CD14-positive monocyte (primary cell): Measurements from ENCODE around the gene LINS1. TPM values are rescaled to one million over a fixed set of nuclear protein-coding genes. Genes with fewer than 3 reads are reported as not detected.

Source experiments
- DNase-seq, 3 donors: peaks; one replicate each; pipeline ENCODE4 v3.0.0-alpha.2; 2011 to 2022
- H2AFZ ChIP-seq: 2 replicates; pipeline ENCODE4 v1.6.0; 2012; ENCODE audit warnings: mild to moderate bottlenecking, low read depth, low read length, inconsistent platforms; ENCODE audit not compliant: insufficient read depth, poor library complexity, severe bottlenecking
- H3K27ac ChIP-seq, 2 donors: 1 replicate in 1 of 2; 2 replicates in 1 of 2; pipeline ENCODE4 v1.5.1; 2012 to 2013; ENCODE audit warnings: low read length in 2 of 2, control low read depth in 1 of 2, inconsistent platforms in 1 of 2, low read depth in 1 of 2, mild to moderate bottlenecking in 1 of 2
- H3K27me3 ChIP-seq, 2 donors: one replicate each; pipeline versions ENCODE4 v1.6.0 to v1.6.1; 2011 to 2013; ENCODE audit warnings: low read length in 2 of 2; ENCODE audit not compliant: control insufficient read depth in 2 of 2, insufficient read depth in 2 of 2
- H3K36me3 ChIP-seq, 2 donors: replicated peaks in 1 of 2; 1 replicate in 1 of 2; 2 replicates in 1 of 2; pipeline versions ENCODE4 v1.5.1 to v1.6.1; 2012 to 2013; ENCODE audit warnings: low read length in 2 of 2, control low read depth in 1 of 2, inconsistent platforms in 1 of 2, mild to moderate bottlenecking in 1 of 2; ENCODE audit not compliant: insufficient read depth in 2 of 2, control insufficient read depth in 1 of 2
- H3K4me1 ChIP-seq, 2 donors: 1 replicate in 1 of 2; 2 replicates in 1 of 2; pipeline versions ENCODE4 v1.5.1 to v1.6.1; 2012 to 2013; ENCODE audit warnings: low read length in 2 of 2, control low read depth in 1 of 2, inconsistent platforms in 1 of 2, mild to moderate bottlenecking in 1 of 2, moderate library complexity in 1 of 2; ENCODE audit not compliant: insufficient read depth in 2 of 2, control insufficient read depth in 1 of 2
- H3K4me2 ChIP-seq: replicated peaks from 2 replicates; pipeline ENCODE3; 2012; ENCODE audit warnings: low read length, moderate library complexity, mild to moderate bottlenecking; ENCODE audit not compliant: poor library complexity, severe bottlenecking; ENCODE audit errors: extremely low read depth
- H3K4me3 ChIP-seq, 3 experiments: fragments of 200-600 bp in 1 of 3; sonication (generic) in 1 of 3; replicated peaks in 1 of 3; 1 replicate in 2 of 3; 2 replicates in 1 of 3; pipeline ENCODE4 v1.5.1; 2011 to 2013; ENCODE audit warnings: low read length in 3 of 3, mild to moderate bottlenecking in 3 of 3, control low read depth in 2 of 3, low read depth in 2 of 3, inconsistent platforms in 1 of 3, moderate library complexity in 1 of 3
- H3K79me2 ChIP-seq: 2 replicates; pipeline ENCODE4 v1.6.0; 2012; ENCODE audit warnings: mild to moderate bottlenecking, control low read depth, inconsistent platforms, low read length, moderate library complexity; ENCODE audit not compliant: insufficient read depth
- H3K9ac ChIP-seq: 2 replicates; pipeline ENCODE4 v1.6.0; 2017; ENCODE audit warnings: low read length, mild to moderate bottlenecking; ENCODE audit not compliant: insufficient read depth, poor library complexity, severe bottlenecking
- H3K9me3 ChIP-seq, 2 donors: replicated peaks in 1 of 2; 1 replicate in 1 of 2; 2 replicates in 1 of 2; pipeline versions ENCODE4 v1.5.1 to v1.6.1; 2012 to 2013; ENCODE audit warnings: low read length in 2 of 2, control low read depth in 1 of 2; ENCODE audit not compliant: control insufficient read depth in 1 of 2, insufficient read depth in 1 of 2
- H4K20me1 ChIP-seq: 2 replicates; pipeline ENCODE4 v1.6.0; 2012; ENCODE audit warnings: mild to moderate bottlenecking, low read length, control low read depth, moderate library complexity; ENCODE audit not compliant: insufficient read depth
- H3K27ac Mint-ChIP-seq, 7 donors: one replicate each; pipeline ENCODE4 v1.8.0; 2020; ENCODE audit warnings: mild to moderate bottlenecking in 7 of 7, mixed read lengths in 7 of 7, moderate library complexity in 6 of 7, inconsistent platforms in 2 of 7
- H3K27me3 Mint-ChIP-seq, 3 donors: one replicate each; pipeline ENCODE4 v1.8.0; 2021 to 2022; ENCODE audit warnings: low read depth in 3 of 3, mild to moderate bottlenecking in 3 of 3, mixed read lengths in 3 of 3, moderate library complexity in 3 of 3, inconsistent platforms in 1 of 3
- H3K36me3 Mint-ChIP-seq, 2 donors: one replicate each; pipeline ENCODE4 v1.8.0; 2020; ENCODE audit warnings: mixed read lengths in 2 of 2, inconsistent platforms in 1 of 2, mild to moderate bottlenecking in 1 of 2
- H3K4me1 Mint-ChIP-seq: one replicate; pipeline ENCODE4 v1.8.0; 2020; ENCODE audit warnings: mild to moderate bottlenecking, mixed read lengths
- H3K4me3 Mint-ChIP-seq, 2 donors: one replicate each; pipeline ENCODE4 v1.8.0; 2020; ENCODE audit warnings: mild to moderate bottlenecking in 2 of 2, mixed read lengths in 2 of 2, moderate library complexity in 1 of 2
- H3K9me3 Mint-ChIP-seq, 7 donors: one replicate each; pipeline ENCODE4 v1.8.0; 2020 to 2022; ENCODE audit warnings: mixed read lengths in 7 of 7, mild to moderate bottlenecking in 6 of 7, moderate library complexity in 6 of 7, inconsistent platforms in 2 of 7
- WGBS: methylation state at CpG from one replicate; pipeline ENCODE4 v1.1.5; 2013; ENCODE audit warnings: missing lambda C conversion rate; ENCODE audit not compliant: insufficient coverage; 5-methylcytosine and 5-hydroxymethylcytosine counted together
- intact Hi-C, 2 donors: fragments of 100-400 bp; cut with micrococcal nuclease; formaldehyde crosslinking; loops; one replicate each; pipeline versions ENCODE4 v1.15.0 to v1.15.1; 2023
- polyA plus RNA-seq, 3 donors: library from polyadenylated mRNA; depleted of rRNA in 1 of 3; unstranded in 2 of 3; stranded (reverse) in 1 of 3; fragments of 300-500 nt in 2 of 3; fragments of >200 nt in 1 of 3; fragmentation: Illumina TruSeq in 2 of 3; gene quantifications; 1 replicate in 2 of 3; 2 replicates in 1 of 3; pipeline ENCODE4 v1.2.3, GENCODE V29; 2012 to 2021
- TF ChIP-seq, protein P1 (sequence below): fragments of 200-600 bp; IDR thresholded peaks from one replicate; pipeline ENCODE4 v1.8.0; 2022; ENCODE audit warnings: antibody characterized with exemption, mild to moderate bottlenecking

Gene LINS1
- polyA plus RNA-seq, 3 donors, result 4.2 to 8.8 (median 7.6) TPM

DNA sequence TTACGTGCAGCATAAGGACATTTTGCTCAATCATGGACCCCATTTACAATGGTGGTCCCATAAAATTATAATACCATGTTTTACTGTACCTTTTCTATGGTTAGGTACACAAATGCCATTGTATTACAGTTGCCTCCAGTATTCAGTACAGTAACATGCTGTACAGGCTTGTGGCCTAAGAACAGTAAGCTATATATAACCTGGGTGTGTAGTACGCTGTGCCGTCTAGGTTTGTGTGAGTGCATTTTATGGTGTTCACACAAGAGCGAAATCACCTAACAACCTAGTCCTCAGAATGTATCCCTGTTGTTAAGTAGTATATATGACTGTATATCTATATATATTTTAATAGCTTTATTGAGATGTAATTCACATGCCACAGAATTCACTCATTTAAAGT is 12.9 kb upstream of the LINS1 start:
- WGBS, result no CpG with 5 or more reads among the region's 4 CpGs
- Histone ChIP-seq H3K79me2 (peaks cover 3% of the 10 kb centered on the region), H3K9ac (no peak overlapping the region), H3K27ac (no peak overlapping the region), H2AFZ (no peak overlapping the region), H3K4me2 (no peak overlapping the region), H3K27me3 (no peaks in the 10 kb centered on the region), H3K36me3 (peaks cover 60 to 94% of the 10 kb centered on the region in 2 donors), H3K9me3 (no peaks in the 10 kb centered on the region), H4K20me1 (peaks cover 32% of the 10 kb centered on the region), H3K4me1 (peaks cover 11 to 24% of the 10 kb centered on the region in 2 donors), H3K4me3 (no peak overlapping the region)
- TF ChIP-seq, protein P1, sequence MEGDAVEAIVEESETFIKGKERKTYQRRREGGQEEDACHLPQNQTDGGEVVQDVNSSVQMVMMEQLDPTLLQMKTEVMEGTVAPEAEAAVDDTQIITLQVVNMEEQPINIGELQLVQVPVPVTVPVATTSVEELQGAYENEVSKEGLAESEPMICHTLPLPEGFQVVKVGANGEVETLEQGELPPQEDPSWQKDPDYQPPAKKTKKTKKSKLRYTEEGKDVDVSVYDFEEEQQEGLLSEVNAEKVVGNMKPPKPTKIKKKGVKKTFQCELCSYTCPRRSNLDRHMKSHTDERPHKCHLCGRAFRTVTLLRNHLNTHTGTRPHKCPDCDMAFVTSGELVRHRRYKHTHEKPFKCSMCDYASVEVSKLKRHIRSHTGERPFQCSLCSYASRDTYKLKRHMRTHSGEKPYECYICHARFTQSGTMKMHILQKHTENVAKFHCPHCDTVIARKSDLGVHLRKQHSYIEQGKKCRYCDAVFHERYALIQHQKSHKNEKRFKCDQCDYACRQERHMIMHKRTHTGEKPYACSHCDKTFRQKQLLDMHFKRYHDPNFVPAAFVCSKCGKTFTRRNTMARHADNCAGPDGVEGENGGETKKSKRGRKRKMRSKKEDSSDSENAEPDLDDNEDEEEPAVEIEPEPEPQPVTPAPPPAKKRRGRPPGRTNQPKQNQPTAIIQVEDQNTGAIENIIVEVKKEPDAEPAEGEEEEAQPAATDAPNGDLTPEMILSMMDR, result no peak
- Mint-ChIP-seq H3K9me3 (no peaks in the 10 kb centered on the region), H3K36me3 (peaks cover 77 to 85% of the 10 kb centered on the region in 2 donors), H3K27ac (no peak overlapping the region), H3K27me3 (no peaks in the 10 kb centered on the region), H3K4me1 (peaks cover 22% of the 10 kb centered on the region), H3K4me3 (no peak overlapping the region)
- no peak for DNase-seq
- intact Hi-C loops, result no loop called here

DNA sequence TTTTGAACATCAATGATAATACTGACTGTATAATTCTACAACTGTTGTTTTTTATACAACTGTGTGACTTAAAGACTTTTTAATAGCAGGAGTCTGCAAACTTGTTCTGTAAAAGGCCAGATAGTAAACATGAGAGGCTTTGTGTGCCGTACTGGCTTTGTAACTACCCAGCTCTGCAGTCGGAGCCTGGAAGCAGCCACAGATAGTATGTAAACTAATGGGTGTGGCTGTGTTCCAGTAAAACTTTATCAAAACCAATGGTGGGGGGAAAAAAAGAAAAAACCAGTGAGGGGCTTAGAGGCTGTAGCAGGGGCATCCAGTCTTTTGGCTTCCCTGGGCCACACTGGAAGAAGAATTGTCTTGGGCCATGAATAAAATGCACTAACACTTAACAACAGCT is 12.4 kb upstream of the LINS1 start:
- Mint-ChIP-seq H3K36me3 (peaks cover 79 to 88% of the 10 kb centered on the region in 2 donors), H3K9me3 (no peaks in the 10 kb centered on the region), H3K4me3 (no peak overlapping the region), H3K27ac (no peak overlapping the region), H3K27me3 (no peaks in the 10 kb centered on the region), H3K4me1 (peaks cover 22% of the 10 kb centered on the region)
- H3K9ac ChIP-seq, result no peak overlapping the region
- H2AFZ ChIP-seq, result no peak overlapping the region
- intact Hi-C loops, result no loop called here
- peaks cover 32% of the 10 kb centered on the region for H4K20me1 ChIP-seq
- peaks cover 6% of the 10 kb centered on the region for H3K79me2 ChIP-seq
- peaks cover 61 to 94% of the 10 kb centered on the region in 2 donors for H3K36me3 ChIP-seq
- no peaks in the 10 kb centered on the region for H3K27me3 ChIP-seq
- no peak overlapping the region for H3K4me3 ChIP-seq
- peaks cover 11 to 24% of the 10 kb centered on the region in 2 donors for H3K4me1 ChIP-seq
- no peak overlapping the region for H3K4me2 ChIP-seq
- WGBS, result no CpG with 5 or more reads among the region's 2 CpGs
- H3K9me3 ChIP-seq, result no peaks in the 10 kb centered on the region
- no peak overlapping the region for H3K27ac ChIP-seq
- TF ChIP-seq, protein P1, result no peak
- DNase-seq, result no peak
